ENCODE results near the gene CBX1. TPM values are rescaled to one million over a fixed set of nuclear protein-coding genes. Genes with fewer than 3 reads are reported as not detected.

Gene CBX1
- total RNA-seq, 4 donors from 2014 or later = 21.0 to 46.7 (median 24.7) TPM

GRCh38 chr17:48056246-48056745 lies 45.0 kb downstream of the CBX1 start:
- peaks cover 45 to 76% (median 47%) of the 10 kb centered on the region in 3 donors for H3K4me1 ChIP-seq
- H3K27ac ChIP-seq = peak overlapping the region in 1 of 4 donors; percentile 2
- H3K9me3 ChIP-seq = no peaks in the 10 kb centered on the region
- WGBS, 2 donors = 89 to 94% methylated on average over 9 to 10 of the region's 10 CpGs
- no peak overlapping the region for H3K4me3 ChIP-seq
- TF ChIP-seq CTCF (IDR thresholded peaks at IDR 0.05) (no peak), POLR2A (IDR thresholded peaks at IDR 0.05) (no peak)
- peaks cover 33 to 97% (median 45%) of the 10 kb centered on the region in 3 donors for H3K36me3 ChIP-seq
- no peak for DNase-seq
- intact Hi-C loops (cut with DNase I) = no loop called here
- no peaks in the 10 kb centered on the region for H3K27me3 ChIP-seq

GRCh38 chr17:48055531-48056245 lies 45.6 kb downstream of the CBX1 start:
- intact Hi-C loops (cut with DNase I) = no loop called here
- peak overlapping the region in 3 of 4 donors; percentile 98 to 100 (median 99) for H3K27ac ChIP-seq
- 44 to 53% methylated on average over 5 of the region's 5 CpGs for WGBS, 2 donors
- peaks cover 33 to 97% (median 43%) of the 10 kb centered on the region in 3 donors for H3K36me3 ChIP-seq
- H3K4me3 ChIP-seq = peak overlapping the region in 2 of 4 donors; percentile 77 to 93
- TF ChIP-seq CTCF (IDR thresholded peaks at IDR 0.05) (no peak), POLR2A (IDR thresholded peaks at IDR 0.05) (no peak)
- DNase-seq = no peak
- no peaks in the 10 kb centered on the region for H3K27me3 ChIP-seq
- H3K4me1 ChIP-seq = peaks cover 51 to 82% (median 53%) of the 10 kb centered on the region in 3 donors
- no peaks in the 10 kb centered on the region for H3K9me3 ChIP-seq

GRCh38 chr17:48054238-48055185 lies 46.8 kb downstream of the CBX1 start:
- WGBS, 2 donors = 28% methylated on average over 3 of the region's 34 CpGs; no CpG with 5 or more reads in 1 of the 2 donors
- no peak for TF ChIP-seq CTCF (IDR thresholded peaks at IDR 0.05)
- peak in 1 of 4 donors; percentile 25 for TF ChIP-seq POLR2A (IDR thresholded peaks at IDR 0.05)
- Histone ChIP-seq H3K27ac (peak overlapping the region; percentile 97 to 100 (median 98)), H3K4me3 (peak overlapping the region in 3 of 4 donors; percentile 34 to 93 (median 77)), H3K27me3 (no peaks in the 10 kb centered on the region), H3K36me3 (peaks cover 31 to 87% (median 35%) of the 10 kb centered on the region in 3 donors), H3K4me1 (peaks cover 58 to 83% (median 58%) of the 10 kb centered on the region in 3 donors), H3K9me3 (no peaks in the 10 kb centered on the region)
- no peak for DNase-seq
- intact Hi-C loops (cut with DNase I) = no loop called here

GRCh38 chr17:48053758-48054237 lies 47.5 kb downstream of the CBX1 start:
- no peaks in the 10 kb centered on the region for H3K27me3 ChIP-seq
- TF ChIP-seq CTCF (IDR thresholded peaks at IDR 0.05) = no peak
- TF ChIP-seq POLR2A (IDR thresholded peaks at IDR 0.05) = no peak
- peak overlapping the region in 3 of 4 donors; percentile 34 to 93 (median 77) for H3K4me3 ChIP-seq
- no peaks in the 10 kb centered on the region for H3K9me3 ChIP-seq
- no peak for DNase-seq
- 0% methylated on average over 3 of the region's 6 CpGs for WGBS, 2 donors
- peak overlapping the region; percentile 97 to 100 (median 98) for H3K27ac ChIP-seq
- intact Hi-C loops (cut with DNase I) = no loop called here
- peaks cover 58 to 82% (median 65%) of the 10 kb centered on the region in 3 donors for H3K4me1 ChIP-seq
- H3K36me3 ChIP-seq = peaks cover 24 to 80% (median 28%) of the 10 kb centered on the region in 3 donors

Measured in esophagus squamous epithelium (tissue), 5 donors.